ENCODE measurements around the gene VANGL2. TPM values are rescaled to one million over a fixed set of nuclear protein-coding genes. Genes with fewer than 3 reads are reported as not detected.

Gene VANGL2
- total and polyA plus RNA-seq, 4 donors, result 0.07 to 1.4 (median 0.12) TPM

DNA sequence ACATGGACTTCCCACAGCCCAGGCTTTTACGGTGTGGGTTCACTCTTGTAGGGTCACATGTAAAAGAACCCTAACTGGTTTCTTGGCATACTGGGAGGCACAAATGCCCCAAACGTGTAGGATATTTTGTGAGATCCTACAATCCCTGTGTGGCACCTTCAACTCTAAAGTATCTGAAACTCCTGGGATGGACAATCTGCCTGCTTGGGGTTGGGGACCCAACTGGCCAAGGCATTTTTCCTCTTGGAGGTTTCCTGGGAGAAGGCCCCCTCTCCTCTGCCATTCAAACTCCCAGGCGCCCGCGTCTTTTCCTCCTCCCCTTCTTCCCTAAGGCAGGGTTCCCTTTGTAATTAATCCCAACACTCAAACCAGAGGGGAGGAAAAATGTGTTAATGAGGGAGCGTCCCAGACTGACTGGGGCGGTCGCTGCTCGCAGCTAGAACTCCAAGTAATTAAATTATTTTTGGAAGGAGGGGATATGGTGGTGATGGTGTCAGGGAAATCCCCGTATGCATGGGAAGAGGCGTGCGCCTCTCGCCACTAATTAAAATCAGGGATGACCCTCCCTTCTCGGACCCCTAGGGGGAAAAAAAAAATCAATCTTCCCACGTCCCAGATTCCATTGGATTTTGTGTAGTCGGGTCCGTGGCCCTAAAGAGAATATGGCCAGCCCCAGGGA is 681 bp upstream of the VANGL2 start:
- H3K4me1 ChIP-seq (ENCODE audit: control insufficient read depth in 4 of 4, insufficient read depth in 4 of 4, low read length in 3 of 4), result peaks cover 0 to 5% (median 0%) of the 10 kb centered on the region in 4 donors
- H3K36me3 ChIP-seq (ENCODE audit: control insufficient read depth in 4 of 4, insufficient read depth in 3 of 4, low read depth in 1 of 4, low read length in 3 of 4), result no peaks in the 10 kb centered on the region
- H3K9me3 ChIP-seq (ENCODE audit: control insufficient read depth in 4 of 4, low read length in 3 of 4), result no peaks in the 10 kb centered on the region
- no peak overlapping the region for H3K9ac ChIP-seq (ENCODE audit: low read depth in 1 of 2, low read length in 2 of 2)
- 66% methylated on average over 17 of the region's 17 CpGs for WGBS
- H3K4me3 ChIP-seq (ENCODE audit: low read depth in 1 of 3, low read length in 3 of 3), result peak overlapping the region in 1 of 3 donors; percentile 43
- TF ChIP-seq, protein P1, sequence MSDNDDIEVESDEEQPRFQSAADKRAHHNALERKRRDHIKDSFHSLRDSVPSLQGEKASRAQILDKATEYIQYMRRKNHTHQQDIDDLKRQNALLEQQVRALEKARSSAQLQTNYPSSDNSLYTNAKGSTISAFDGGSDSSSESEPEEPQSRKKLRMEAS (IDR thresholded peaks at IDR 0.05), result no peak
- TF ChIP-seq, protein P2, sequence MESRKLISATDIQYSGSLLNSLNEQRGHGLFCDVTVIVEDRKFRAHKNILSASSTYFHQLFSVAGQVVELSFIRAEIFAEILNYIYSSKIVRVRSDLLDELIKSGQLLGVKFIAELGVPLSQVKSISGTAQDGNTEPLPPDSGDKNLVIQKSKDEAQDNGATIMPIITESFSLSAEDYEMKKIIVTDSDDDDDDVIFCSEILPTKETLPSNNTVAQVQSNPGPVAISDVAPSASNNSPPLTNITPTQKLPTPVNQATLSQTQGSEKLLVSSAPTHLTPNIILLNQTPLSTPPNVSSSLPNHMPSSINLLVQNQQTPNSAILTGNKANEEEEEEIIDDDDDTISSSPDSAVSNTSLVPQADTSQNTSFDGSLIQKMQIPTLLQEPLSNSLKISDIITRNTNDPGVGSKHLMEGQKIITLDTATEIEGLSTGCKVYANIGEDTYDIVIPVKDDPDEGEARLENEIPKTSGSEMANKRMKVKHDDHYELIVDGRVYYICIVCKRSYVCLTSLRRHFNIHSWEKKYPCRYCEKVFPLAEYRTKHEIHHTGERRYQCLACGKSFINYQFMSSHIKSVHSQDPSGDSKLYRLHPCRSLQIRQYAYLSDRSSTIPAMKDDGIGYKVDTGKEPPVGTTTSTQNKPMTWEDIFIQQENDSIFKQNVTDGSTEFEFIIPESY (IDR thresholded peaks at IDR 0.05), result no peak
- no peak for TF ChIP-seq JUND (IDR thresholded peaks at IDR 0.05)
- TF ChIP-seq TAF1 (conservative IDR thresholded peaks at IDR 0.05), result no peak
- no peak for TF ChIP-seq RXRA (IDR thresholded peaks at IDR 0.05)
- no peak for DNase-seq (ENCODE audit: low spot score)
- H3K27me3 ChIP-seq (ENCODE audit: control insufficient read depth in 4 of 4, insufficient read depth in 4 of 4, low read length in 3 of 4), result peaks cover 0 to 7% (median 3%) of the 10 kb centered on the region in 4 donors
- no peak overlapping the region for H3K27ac ChIP-seq (ENCODE audit: low read depth in 1 of 2, low read length in 2 of 2)

DNA sequence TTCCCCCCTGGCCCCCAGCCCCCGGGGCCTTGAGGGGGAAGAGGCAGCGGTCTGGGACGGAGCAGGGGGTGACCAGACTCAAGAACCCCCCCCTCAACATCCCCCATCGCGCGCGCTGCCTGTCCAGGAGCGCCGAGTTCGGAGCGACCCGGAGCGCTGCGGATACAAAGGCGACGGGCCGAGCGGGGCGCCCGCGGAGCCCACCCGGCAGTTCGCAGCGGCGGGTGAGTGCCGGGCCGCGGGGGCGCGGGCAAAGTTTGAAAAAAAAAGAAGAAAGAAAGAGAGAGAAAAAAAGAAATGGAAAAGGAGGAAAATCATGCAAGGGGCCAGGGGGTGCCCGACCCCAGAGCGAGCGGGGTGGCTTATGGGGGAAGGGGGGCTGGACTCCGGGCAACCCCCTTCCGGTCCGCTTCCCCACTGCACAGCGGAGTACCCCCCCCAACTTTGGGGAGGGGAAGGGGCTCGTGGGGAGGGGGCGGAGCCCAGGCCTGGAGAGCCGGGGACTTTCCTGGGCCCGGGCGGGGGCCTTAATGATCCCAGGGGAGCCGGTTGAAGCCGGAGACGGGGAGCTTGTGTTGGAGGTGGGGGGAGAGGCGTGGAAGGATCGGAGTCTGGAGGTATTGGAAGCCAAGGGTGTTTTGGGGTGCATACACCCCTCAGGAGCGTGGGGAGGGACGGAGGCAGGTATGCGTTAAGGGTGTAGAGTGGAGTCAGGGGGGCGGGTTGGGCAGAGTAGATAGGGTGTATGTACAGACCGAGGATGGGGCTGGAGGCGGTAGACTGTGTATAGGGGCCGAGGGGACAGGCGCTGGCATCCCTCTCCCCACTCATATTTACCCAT is 502 bp downstream of the VANGL2 start:
- Histone ChIP-seq H3K4me1 (ENCODE audit: control insufficient read depth in 4 of 4, insufficient read depth in 4 of 4, low read length in 3 of 4) (peaks cover 0 to 5% (median 0%) of the 10 kb centered on the region in 4 donors), H3K27me3 (ENCODE audit: control insufficient read depth in 4 of 4, insufficient read depth in 4 of 4, low read length in 3 of 4) (peaks cover 0 to 7% (median 3%) of the 10 kb centered on the region in 4 donors), H3K4me3 (ENCODE audit: low read depth in 1 of 3, low read length in 3 of 3) (peak overlapping the region in 1 of 3 donors; percentile 43), H3K27ac (ENCODE audit: low read depth in 1 of 2, low read length in 2 of 2) (no peak overlapping the region), H3K36me3 (ENCODE audit: control insufficient read depth in 4 of 4, insufficient read depth in 3 of 4, low read depth in 1 of 4, low read length in 3 of 4) (no peaks in the 10 kb centered on the region), H3K9ac (ENCODE audit: low read depth in 1 of 2, low read length in 2 of 2) (no peak overlapping the region), H3K9me3 (ENCODE audit: control insufficient read depth in 4 of 4, low read length in 3 of 4) (no peaks in the 10 kb centered on the region)
- DNase-seq (ENCODE audit: low spot score), result no peak
- TF ChIP-seq NR2F2 (IDR thresholded peaks at IDR 0.05) (no peak), HNF4G (IDR thresholded peaks at IDR 0.05) (no peak), EGR1 (IDR thresholded peaks at IDR 0.05; ENCODE audit: low read depth in 2 of 2) (no peak), RAD21 (IDR thresholded peaks at IDR 0.05) (no peak), SP1 (IDR thresholded peaks at IDR 0.05) (no peak), GABPA (IDR thresholded peaks at IDR 0.05 in 1 of 2, conservative IDR thresholded peaks at IDR 0.05 in 1 of 2) (no peak)
- TF ChIP-seq, protein P3, sequence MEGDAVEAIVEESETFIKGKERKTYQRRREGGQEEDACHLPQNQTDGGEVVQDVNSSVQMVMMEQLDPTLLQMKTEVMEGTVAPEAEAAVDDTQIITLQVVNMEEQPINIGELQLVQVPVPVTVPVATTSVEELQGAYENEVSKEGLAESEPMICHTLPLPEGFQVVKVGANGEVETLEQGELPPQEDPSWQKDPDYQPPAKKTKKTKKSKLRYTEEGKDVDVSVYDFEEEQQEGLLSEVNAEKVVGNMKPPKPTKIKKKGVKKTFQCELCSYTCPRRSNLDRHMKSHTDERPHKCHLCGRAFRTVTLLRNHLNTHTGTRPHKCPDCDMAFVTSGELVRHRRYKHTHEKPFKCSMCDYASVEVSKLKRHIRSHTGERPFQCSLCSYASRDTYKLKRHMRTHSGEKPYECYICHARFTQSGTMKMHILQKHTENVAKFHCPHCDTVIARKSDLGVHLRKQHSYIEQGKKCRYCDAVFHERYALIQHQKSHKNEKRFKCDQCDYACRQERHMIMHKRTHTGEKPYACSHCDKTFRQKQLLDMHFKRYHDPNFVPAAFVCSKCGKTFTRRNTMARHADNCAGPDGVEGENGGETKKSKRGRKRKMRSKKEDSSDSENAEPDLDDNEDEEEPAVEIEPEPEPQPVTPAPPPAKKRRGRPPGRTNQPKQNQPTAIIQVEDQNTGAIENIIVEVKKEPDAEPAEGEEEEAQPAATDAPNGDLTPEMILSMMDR (IDR thresholded peaks at IDR 0.05; ENCODE audit: low read depth, low read length, missing input control), result no peak
- TF ChIP-seq, protein P1 (IDR thresholded peaks at IDR 0.05), result no peak
- TF ChIP-seq, protein P4, sequence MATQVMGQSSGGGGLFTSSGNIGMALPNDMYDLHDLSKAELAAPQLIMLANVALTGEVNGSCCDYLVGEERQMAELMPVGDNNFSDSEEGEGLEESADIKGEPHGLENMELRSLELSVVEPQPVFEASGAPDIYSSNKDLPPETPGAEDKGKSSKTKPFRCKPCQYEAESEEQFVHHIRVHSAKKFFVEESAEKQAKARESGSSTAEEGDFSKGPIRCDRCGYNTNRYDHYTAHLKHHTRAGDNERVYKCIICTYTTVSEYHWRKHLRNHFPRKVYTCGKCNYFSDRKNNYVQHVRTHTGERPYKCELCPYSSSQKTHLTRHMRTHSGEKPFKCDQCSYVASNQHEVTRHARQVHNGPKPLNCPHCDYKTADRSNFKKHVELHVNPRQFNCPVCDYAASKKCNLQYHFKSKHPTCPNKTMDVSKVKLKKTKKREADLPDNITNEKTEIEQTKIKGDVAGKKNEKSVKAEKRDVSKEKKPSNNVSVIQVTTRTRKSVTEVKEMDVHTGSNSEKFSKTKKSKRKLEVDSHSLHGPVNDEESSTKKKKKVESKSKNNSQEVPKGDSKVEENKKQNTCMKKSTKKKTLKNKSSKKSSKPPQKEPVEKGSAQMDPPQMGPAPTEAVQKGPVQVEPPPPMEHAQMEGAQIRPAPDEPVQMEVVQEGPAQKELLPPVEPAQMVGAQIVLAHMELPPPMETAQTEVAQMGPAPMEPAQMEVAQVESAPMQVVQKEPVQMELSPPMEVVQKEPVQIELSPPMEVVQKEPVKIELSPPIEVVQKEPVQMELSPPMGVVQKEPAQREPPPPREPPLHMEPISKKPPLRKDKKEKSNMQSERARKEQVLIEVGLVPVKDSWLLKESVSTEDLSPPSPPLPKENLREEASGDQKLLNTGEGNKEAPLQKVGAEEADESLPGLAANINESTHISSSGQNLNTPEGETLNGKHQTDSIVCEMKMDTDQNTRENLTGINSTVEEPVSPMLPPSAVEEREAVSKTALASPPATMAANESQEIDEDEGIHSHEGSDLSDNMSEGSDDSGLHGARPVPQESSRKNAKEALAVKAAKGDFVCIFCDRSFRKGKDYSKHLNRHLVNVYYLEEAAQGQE (IDR thresholded peaks at IDR 0.05), result no peak
- 8% methylated on average over 55 of the region's 55 CpGs for WGBS

Data from liver (tissue), 9 donors.